GM13977 (cell line): ENCODE measurements around the gene NINJ2.

Source experiments
- DNase-seq: peaks from one replicate; pipeline ENCODE4 v3.0.0; 2012; ENCODE audit warnings: low spot score
- in situ Hi-C: fragments of 300-500 bp; cut with MboI; formaldehyde crosslinking; loops from one replicate; pipeline ENCODE4 v1.12.0; 2022; ENCODE audit warnings: low sequenced_read_pairs, low pct_unique_long_range_greater_than_20kb, mixed read lengths, inconsistent platforms; ENCODE audit not compliant: unreplicated experiment
- TF ChIP-seq, protein P1 (sequence below): IDR thresholded peaks from 2 replicates; pipeline ENCODE4 v1.5.1; 2012; ENCODE audit warnings: mild to moderate bottlenecking, control low read depth; ENCODE audit not compliant: insufficient read depth; ENCODE audit errors: extremely low read depth, missing control alignments

NINJ2 gene

DNA sequence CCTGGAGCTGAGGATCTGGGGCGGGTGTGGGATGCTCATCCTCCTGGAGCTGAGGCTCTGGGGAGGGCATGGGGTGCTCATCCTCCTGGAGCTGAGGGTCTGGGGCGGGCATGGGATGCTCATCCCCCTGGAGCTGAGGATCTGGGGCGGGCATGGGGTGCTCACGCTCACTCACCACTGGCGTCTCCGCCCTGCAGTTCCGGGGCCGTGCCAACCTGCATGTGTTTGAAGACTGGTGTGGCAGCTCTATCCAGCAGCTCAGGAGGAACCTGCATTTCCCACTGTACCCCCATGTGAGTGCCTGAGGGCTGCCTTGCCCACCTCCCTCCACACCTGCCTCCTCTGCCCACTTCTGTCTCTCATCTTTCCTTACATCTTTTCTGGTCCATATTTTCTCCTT lies 119.1 kb downstream of the NINJ2 start:
- TF ChIP-seq, protein P1, sequence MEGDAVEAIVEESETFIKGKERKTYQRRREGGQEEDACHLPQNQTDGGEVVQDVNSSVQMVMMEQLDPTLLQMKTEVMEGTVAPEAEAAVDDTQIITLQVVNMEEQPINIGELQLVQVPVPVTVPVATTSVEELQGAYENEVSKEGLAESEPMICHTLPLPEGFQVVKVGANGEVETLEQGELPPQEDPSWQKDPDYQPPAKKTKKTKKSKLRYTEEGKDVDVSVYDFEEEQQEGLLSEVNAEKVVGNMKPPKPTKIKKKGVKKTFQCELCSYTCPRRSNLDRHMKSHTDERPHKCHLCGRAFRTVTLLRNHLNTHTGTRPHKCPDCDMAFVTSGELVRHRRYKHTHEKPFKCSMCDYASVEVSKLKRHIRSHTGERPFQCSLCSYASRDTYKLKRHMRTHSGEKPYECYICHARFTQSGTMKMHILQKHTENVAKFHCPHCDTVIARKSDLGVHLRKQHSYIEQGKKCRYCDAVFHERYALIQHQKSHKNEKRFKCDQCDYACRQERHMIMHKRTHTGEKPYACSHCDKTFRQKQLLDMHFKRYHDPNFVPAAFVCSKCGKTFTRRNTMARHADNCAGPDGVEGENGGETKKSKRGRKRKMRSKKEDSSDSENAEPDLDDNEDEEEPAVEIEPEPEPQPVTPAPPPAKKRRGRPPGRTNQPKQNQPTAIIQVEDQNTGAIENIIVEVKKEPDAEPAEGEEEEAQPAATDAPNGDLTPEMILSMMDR, result no peak
- no peak for DNase-seq
- in situ Hi-C loops, result loop anchor here (10.0 kb wide), 1 partner anchor 89 kb away; the partner anchor contains the start of gene B4GALNT3

DNA sequence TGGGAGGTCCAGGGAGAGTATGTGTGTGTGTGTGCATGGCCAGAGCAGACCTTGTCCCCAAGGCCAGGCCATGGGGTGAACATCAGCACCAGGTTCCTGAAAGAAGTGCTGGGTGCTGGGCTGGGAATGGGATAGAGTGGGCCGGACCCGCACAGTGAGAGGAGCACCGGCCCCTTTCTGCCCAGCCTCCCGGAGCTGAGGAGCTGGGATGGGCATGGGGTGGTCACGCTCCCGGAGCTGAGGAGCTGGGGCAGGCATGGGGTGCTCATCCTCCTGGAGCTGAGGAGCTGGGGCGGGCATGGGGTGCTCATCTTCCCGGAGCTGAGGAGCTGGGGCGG lies 120.2 kb downstream of the NINJ2 start:
- TF ChIP-seq, protein P1, result no peak
- in situ Hi-C loops, result loop anchor here (10.0 kb wide), 1 partner anchor 88 kb away; the partner anchor contains the start of gene B4GALNT3
- no peak for DNase-seq

DNA sequence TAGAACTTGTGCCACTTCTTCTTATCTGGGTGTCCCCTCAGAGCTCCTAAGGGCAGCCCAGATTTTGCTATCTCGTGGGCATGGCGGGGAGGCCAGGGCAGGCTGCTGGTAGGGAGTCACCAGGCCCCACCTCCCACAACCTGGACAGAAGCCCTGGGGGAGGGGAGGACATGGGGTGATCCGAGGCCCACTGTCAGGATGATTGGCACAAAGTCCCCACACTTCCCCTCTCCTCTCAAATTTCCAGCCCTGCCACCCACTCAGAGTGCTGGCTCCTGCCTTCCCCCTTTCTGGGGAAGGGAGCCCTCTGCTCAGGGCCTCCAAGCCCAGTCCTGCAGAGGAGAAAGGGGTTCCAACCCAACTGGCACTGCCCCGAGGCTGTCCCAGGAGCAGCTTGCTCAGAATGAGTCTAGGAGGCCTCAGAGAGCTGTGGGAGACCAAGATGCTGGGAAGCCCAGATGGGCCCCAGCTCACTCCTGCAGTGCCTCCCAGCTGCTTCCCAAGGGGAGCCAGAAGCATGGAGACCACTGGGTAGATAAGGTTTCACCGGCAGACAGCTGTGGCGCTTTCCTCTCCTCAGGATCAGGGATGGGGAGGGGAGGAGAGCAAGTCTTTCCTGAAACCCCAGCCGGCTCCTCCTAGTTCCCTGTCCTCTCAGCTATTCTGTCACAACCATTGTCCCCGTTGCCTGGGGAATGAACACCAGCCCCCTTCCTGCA lies 120.7 kb downstream of the NINJ2 start:
- in situ Hi-C loops, result loop anchor here (10.0 kb wide), 1 partner anchor 88 kb away; the partner anchor contains the start of gene B4GALNT3
- no peak for DNase-seq
- TF ChIP-seq, protein P1, result no peak

DNA sequence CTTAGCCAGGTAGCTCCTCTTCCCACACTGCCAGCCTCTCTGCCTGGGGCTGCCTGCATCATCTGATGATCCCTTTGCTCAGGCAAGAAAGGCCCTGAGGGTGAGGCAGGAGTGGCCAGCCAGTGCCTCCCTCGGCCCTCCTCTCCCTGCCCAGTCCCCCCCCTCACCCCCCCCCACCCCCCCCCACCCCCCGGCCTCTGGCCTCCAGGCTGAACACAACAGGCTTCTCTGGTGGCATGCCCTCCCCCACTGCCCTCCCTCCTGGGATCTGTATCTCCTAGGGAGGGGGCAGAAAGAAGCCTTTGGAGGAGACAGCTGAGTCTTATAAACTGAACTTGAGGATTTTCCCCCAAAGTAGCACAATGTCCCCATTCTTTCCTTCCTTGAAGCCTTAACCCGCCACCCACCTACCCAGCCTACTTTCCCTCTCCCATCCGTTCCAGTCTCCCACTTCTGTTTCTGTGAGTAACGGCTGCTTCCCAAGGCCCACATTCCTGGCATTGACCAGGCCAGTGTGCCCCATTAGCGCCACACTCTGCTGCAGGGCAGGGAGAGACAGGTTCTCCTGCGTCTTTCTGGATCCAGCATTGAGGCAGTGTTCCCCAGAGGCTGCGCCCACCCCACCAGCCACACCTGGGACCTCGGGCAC lies 121.4 kb downstream of the NINJ2 start:
- in situ Hi-C loops, result loop anchor here (10.0 kb wide), 1 partner anchor 87 kb away; the partner anchor contains the start of gene B4GALNT3
- TF ChIP-seq, protein P1, result no peak
- no peak for DNase-seq

DNA sequence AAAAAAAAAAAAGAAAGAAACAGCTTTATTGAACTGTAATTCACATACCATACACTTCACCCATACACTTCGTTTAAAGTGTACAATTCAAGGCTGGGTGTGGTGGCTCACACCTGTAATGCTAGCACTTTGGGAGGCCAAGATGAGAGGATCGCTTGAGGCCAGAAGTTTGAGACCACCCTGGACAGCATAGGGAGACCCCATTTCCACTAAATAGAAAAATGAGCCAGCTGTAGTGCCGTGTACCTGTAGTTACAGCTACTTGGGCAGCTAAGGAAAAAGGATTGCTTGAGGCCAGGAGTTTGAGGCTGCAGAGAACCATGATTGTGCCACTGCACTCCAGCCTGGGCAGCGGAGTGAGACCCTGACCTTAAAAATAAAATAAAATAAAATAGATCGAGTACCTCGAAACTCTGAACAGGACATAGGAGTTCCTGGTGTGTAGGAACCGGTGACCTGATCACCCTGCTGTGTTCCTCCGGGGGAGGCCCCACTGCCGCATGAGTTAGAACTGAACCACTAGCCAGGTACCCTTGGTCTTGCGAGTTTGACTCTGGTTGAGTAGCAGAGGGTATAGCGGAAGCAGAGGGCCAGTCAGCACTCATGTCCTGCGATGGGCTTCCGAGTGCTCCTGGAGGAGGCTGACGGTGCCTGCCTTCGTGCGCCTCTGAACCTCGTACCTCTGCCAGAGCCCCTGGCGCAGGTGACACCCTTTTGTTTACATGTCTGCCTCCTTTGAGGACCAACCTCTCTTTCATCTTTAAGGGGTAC lies 123.5 kb downstream of the NINJ2 start:
- TF ChIP-seq, protein P1, result no peak
- in situ Hi-C loops, result loop anchor here (10.0 kb wide), 1 partner anchor 85 kb away; the partner anchor contains the start of gene B4GALNT3
- no peak for DNase-seq

DNA sequence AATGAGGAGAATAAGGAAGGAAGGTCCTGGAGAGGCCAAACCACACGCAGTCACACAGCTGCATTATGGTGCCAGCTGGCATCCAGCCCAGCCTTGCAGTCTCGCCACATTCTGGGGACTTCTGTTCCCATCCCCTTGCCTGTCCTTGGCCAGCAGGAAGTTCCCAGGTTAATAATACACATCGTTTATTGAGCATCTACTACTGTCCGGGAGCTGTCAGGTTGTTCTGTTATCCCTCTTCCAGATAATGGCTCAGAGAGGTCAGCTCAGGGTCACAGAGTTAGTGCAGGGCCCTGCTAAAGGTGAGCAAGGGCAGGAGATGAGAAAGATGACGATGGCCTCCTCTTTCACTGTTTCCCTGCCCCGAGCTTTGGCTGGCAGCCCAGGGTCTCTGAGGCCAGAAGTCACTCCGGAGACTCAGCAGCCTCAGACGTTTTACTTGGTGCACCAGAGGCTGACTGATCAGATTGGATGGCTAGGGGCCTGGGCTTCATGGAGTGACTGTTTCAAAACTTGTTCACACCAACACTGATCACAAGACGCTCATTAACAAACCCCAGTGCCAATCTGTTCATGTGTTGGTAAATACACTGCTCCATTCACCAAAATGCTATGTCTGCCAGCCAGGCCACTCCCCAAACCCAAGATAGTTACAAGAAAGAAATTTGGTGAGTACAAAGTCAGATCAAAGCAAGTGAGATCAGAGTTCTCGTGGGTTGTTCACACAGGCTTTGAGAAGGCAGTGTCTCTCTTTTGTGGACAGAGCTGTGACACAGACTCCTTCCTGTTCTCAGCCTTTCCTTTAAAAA lies 124.3 kb downstream of the NINJ2 start:
- no peak for DNase-seq
- in situ Hi-C loops, result no loop called here
- TF ChIP-seq, protein P1, result no peak
